ENCODE measurements around the gene CBX1. TPM values are rescaled to one million over a fixed set of nuclear protein-coding genes. Genes with fewer than 3 reads are reported as not detected.

The CBX1 gene
- total and polyA plus RNA-seq, 2 of the 8 experiments (the other 6 are each of a cell fraction or from before 2014, with no cell fraction given): 38.7 to 173 TPM

GRCh38 chr17:48025040-48025903, 76.0 kb downstream of the CBX1 start:
- H3K14ac ChIP-seq (ENCODE audit: insufficient read length): no peak overlapping the region
- TF ChIP-seq TAF1 (IDR thresholded peaks at IDR 0.05; ENCODE audit: low read depth, low read length) (0 out of 2 replicates have a peak, but pooled peaks have one; percentile 23), BACH1 (IDR thresholded peaks at IDR 0.05; ENCODE audit: low read length) (peak; percentile 48), USF2 (IDR thresholded peaks at IDR 0.05; ENCODE audit: low read length) (peak; percentile 45; the same call in 1 of the 2 replicates), SP4 (IDR thresholded peaks at IDR 0.05; ENCODE audit: low read length) (no peak), CTBP2 (IDR thresholded peaks at IDR 0.05; ENCODE audit: borderline replicate concordance, insufficient read depth, insufficient read length, low read length) (no peak), BCL11A (IDR thresholded peaks at IDR 0.05; ENCODE audit: low read depth in 2 of 2, low read length in 2 of 2) (no peak)
- TF ChIP-seq, protein P1, sequence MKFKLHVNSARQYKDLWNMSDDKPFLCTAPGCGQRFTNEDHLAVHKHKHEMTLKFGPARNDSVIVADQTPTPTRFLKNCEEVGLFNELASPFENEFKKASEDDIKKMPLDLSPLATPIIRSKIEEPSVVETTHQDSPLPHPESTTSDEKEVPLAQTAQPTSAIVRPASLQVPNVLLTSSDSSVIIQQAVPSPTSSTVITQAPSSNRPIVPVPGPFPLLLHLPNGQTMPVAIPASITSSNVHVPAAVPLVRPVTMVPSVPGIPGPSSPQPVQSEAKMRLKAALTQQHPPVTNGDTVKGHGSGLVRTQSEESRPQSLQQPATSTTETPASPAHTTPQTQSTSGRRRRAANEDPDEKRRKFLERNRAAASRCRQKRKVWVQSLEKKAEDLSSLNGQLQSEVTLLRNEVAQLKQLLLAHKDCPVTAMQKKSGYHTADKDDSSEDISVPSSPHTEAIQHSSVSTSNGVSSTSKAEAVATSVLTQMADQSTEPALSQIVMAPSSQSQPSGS (IDR thresholded peaks at IDR 0.05; ENCODE audit: low read length): no peak

More at GRCh38 chr17:48025040-48025903, 76.0 kb downstream of the CBX1 start:
- H2BK120ac ChIP-seq (replicated peaks; ENCODE audit: low read depth, low read length): no peak overlapping the region
- H2AK5ac ChIP-seq (ENCODE audit: low read depth, low read length): no peak overlapping the region
- no peaks in the 10 kb centered on the region for H3K79me2 ChIP-seq (ENCODE audit: control insufficient read depth in 1 of 2, insufficient read depth in 2 of 2, low read length in 2 of 2)
- no peak overlapping the region for H2BK5ac ChIP-seq (ENCODE audit: low read depth, low read length)
- H3K23me2 ChIP-seq (ENCODE audit: low read depth, low read length): peaks cover 18% of the 10 kb centered on the region
- no peaks in the 10 kb centered on the region for H4K20me1 ChIP-seq (replicated peaks in 1 of 2; ENCODE audit: control insufficient read depth in 1 of 2, insufficient read depth in 2 of 2, low read length in 2 of 2)
- no peak overlapping the region; the same call in 1 of the 2 replicates for H3K18ac ChIP-seq (ENCODE audit: extremely low read depth, low read length)
- CTCF ChIA-PET (ENCODE audit: partially characterized antibody): interaction anchor here (0.6 to 8.9 kb wide), 28 partner anchors 11 to 597 kb away, joined by 3 to 181 read pairs (median 5); partner anchors contain the start of genes NFE2L1 and SNX11
- H3K56ac ChIP-seq (replicated peaks; ENCODE audit: insufficient read length, low read depth, low read length): no peak overlapping the region
- no peak overlapping the region for H2BK15ac ChIP-seq (ENCODE audit: low read length)
- 0 out of 2 replicates have a peak overlapping the region, but pooled peaks have one; percentile 11 for H2BK12ac ChIP-seq (ENCODE audit: low read depth, low read length)
- no peak overlapping the region for H4K5ac ChIP-seq (ENCODE audit: insufficient read length, low read depth, low read length)
- H3K79me1 ChIP-seq (ENCODE audit: low read depth, low read length): no peaks in the 10 kb centered on the region
- POLR2A ChIA-PET (ENCODE audit: partially characterized antibody): interaction anchor here (2.7 to 28.1 kb wide), 2 partner anchors 11 to 37 kb away, joined by 9 to 1227 read pairs; partner anchors contain the start of gene NFE2L1
- H3K27me3 ChIP-seq (replicated peaks in 1 of 4; ENCODE audit: control insufficient read depth in 3 of 4, extremely low read depth in 1 of 4, insufficient read depth in 3 of 4, low read length in 3 of 4): peaks cover 2 to 23% (median 17%) of the 10 kb centered on the region in 4 experiments
- no peaks in the 10 kb centered on the region for H3K9me3 ChIP-seq (ENCODE audit: insufficient read depth in 2 of 2, low read depth in 1 of 2, low read length in 1 of 2)
- H4K91ac ChIP-seq (replicated peaks; ENCODE audit: insufficient read length, low read length): no peak overlapping the region
- no peak overlapping the region for H3K23ac ChIP-seq (ENCODE audit: insufficient read length)
- H3K4me2 ChIP-seq (ENCODE audit: insufficient read depth in 1 of 2, low read depth in 2 of 2, low read length in 2 of 2): peak overlapping the region; percentile 42 to 100
- H2BK20ac ChIP-seq (ENCODE audit: low read length): no peak overlapping the region
- H3K27ac ChIP-seq (ENCODE audit: low read depth, low read length): no peak overlapping the region
- DNase-seq (ENCODE audit: low read depth in 1 of 2, low spot score in 2 of 2) (peak; percentile 91 to 99), FAIRE-seq (no peak)
- H3K4me3 ChIP-seq (ENCODE audit: extremely low read depth in 1 of 4, insufficient read depth in 2 of 4, low read depth in 3 of 4, low read length in 4 of 4): peak overlapping the region; percentile 30 to 65 (median 50); a peak in 7 of 8 replicates
- 6% methylated on average over 45 of the region's 56 CpGs; no CpG with 5 or more reads in 1 of the 2 experiments for WGBS, 2 experiments (ENCODE audit: extremely low coverage in 1 of 2, insufficient coverage in 1 of 2, insufficient read length in 1 of 2, insufficient replicate concordance in 2 of 2, low coverage in 1 of 2, low lambda C conversion rate in 2 of 2, missing lambda C conversion rate in 1 of 2)
- peak overlapping the region; percentile 98 for H2AFZ ChIP-seq (ENCODE audit: low read length)
- peaks cover 0 to 21% (median 11%) of the 10 kb centered on the region in 4 experiments; a peak in 5 of 7 replicates for H3K4me1 ChIP-seq (replicated peaks in 1 of 4; ENCODE audit: control insufficient read depth in 3 of 4, insufficient read depth in 4 of 4, low read length in 3 of 4)
- peak overlapping the region; percentile 63; the same call in 1 of the 2 replicates for H4K8ac ChIP-seq (ENCODE audit: extremely low read depth, insufficient read depth, low read length)
- no peaks in the 10 kb centered on the region for H3K36me3 ChIP-seq (ENCODE audit: control insufficient read depth in 2 of 4, insufficient read depth in 4 of 4, low read length in 3 of 4)
- no peak overlapping the region for H3K9ac ChIP-seq (replicated peaks in 1 of 4; ENCODE audit: extremely low read depth in 1 of 4, low read depth in 3 of 4, low read length in 3 of 4)
- H3K4ac ChIP-seq (replicated peaks; ENCODE audit: insufficient read length, low read depth, low read length): no peak overlapping the region
